GM21737 (cell line): ENCODE data around the gene BAIAP2.

Source experiments
- ATAC-seq: cut with Tn5 transposase; IDR thresholded peaks from one replicate; pipeline ENCODE4 v1.9.1; 2021; ENCODE audit warnings: mild to moderate bottlenecking, moderate library complexity; ENCODE audit not compliant: unreplicated experiment

The BAIAP2 gene

DNA sequence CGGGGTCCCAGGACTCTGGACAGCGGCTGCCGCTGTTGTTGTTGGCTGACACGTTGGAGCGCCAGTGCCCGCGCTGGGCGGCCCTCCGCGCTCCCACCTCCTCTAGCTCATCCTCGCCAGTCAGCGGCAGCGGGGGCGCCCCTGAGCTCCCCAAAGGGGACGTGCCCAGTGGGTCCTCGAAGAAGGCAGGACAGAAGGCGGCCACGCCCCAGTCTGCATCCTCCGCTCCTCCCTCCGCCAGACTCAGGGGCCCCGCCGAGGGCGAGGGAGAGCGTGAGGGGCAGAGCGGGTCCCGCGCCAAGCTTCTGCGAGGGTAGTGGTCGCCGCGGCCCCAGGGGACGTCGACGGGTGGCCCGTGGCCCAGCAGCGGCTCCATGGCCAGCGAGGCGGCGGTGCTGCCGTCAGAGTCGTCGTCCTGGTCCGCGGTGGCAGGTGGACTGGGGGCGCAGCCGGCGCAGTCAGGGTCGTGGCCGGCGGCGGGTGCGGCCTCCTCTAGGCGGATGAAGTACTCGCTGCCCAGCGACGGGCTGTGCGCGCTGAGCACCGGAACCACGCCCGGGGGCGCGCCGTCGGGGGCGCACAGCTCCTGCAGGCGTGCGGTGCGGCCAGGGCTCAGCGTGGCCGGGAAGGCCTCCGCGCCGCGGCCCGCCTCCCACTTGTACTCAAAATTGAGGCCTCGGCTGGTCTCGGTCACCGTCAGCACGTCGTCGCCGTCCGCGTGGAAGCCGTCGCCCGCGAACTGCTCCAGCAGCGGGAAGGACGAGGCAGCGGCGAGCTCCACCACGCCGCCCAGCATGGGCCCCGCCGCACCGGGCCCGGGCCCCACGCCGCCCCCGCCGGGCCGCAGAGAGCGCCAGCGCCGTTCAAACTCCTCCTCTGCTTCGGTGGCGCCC, 87.1 kb downstream of the BAIAP2 start:
- no peak for ATAC-seq

DNA sequence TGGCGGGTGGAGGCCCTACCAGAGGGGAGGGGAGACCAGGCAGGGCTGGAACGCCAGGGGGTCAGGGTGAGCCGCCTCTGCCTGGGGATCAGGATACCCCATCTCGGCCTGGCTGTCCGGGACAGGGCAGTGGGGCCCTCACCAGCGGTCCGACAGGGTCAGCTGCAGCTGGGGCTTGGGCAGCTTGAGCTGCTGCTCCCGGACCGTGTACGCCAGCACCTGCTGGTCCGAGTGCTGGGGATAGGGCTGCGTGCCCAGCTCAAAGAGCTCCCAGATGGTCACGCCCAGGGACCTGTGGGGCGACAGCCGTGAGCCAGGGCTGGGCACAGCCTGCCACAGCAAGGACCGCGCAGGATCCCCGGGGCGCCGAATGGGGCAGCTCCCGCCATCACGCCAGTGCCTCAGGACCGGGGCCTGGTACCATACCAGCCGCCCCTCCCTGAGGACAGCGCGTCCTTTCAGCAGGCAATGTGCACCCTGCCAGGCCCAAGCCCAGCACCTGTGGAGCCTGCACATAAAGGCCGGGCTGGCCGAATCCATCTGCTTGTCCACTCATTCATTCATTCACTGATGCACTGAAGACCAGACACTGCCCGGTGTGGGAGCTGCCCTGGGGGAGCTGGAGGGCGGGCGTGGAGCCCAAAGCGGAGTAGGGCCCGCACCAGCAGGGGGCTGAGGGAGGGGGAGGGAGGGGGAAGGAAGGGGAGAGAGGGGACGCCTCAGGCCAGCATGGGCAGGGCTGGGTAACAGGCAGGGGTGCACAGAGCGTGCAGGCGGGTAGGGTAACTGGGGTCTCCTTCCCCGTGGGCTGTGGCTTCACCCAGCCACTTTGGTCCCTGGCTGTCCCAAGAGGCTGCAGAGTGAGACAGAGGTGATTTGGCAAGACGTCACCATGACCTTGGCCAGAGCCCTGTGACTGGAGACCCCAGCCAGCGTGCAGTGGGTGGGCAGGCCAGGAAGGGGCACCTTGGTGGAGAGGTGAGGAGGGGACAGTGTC, 88.4 kb downstream of the BAIAP2 start:
- ATAC-seq, result no peak

DNA sequence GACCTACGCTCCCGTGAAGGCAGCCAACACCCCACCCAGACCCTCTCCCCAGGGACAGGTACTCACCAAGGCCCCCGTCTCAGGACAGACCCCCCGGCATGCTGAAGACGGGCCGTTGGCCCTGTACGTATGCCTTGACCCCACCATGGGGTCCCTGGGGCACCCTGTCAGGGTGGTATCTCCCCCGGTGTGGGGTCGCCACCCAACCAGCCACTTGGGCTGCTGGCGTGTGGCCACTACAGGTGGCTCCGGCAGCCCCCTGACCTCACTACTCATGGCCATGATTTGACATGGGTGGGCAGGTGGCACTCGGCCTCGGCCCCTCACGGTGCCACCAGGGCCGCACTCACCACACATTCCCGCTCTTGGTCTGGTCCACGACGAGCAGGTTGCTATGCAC, 89.4 kb downstream of the BAIAP2 start:
- ATAC-seq, result no peak

DNA sequence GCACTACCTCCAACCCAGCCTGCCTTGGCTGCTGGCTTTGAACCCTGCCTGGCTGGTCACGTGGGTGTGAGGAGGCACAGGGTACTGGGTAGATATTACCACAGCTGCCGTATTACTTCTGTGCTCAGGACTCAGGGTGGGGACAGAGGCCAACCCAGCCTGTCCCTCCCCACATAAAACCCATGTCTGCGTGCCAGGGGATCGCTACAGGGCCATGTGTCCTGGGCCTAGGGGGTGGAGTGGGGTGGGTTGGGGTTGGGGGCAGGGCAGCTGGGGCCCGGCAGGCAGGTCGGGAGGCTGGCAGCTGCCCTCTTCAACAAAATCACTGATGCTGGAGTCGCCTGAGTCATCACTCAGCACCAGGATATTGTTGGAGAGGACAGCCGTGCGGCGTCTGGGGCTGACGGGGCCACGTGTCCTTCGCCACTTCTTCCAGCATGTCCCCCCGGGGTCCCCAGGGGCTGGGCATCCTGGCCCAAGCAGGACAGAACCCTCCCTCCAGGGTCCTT, 90.7 kb downstream of the BAIAP2 start:
- ATAC-seq, result no peak

DNA sequence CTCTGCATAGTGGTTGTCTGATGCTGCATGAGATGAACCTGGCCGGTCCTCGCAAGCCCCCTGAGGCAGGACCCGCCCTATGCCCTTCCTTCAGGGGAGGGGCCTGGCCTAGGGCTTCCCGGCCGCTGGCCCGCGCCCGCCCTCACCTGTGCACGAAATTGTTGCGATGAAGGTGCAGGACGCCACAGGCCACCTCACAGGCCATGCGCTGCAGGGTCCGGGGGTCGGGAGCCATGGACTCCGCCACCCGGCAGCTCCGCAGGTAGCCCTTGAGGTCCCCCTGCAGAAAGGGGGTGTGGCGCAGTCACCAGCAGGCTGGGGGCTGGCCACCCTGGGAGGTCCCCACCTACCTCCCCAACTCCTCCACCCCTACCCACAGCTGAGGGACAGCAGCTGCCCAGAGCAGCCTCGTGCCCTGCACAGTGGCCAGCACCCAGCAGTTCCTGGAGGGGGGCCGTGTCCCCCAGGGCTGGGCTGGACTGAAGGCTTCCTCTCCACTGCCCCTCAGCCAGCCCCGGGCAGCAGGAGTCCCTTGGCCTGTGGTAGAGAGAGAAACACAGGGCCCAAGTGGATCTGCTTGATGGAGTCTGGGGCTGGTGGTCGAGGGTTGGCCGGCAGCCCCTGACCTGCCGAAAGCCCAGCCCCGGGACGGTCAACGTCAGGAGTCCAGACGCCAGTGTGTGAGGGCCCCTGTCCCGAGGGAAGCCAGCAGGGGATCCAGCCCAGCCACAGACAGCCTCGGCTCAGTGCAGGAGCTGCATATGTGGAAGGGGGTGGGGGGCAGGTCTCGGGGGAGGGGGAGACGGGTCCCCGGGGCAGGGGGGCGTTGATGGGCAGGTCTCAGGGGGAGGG, 91.6 kb downstream of the BAIAP2 start:
- no peak for ATAC-seq

DNA sequence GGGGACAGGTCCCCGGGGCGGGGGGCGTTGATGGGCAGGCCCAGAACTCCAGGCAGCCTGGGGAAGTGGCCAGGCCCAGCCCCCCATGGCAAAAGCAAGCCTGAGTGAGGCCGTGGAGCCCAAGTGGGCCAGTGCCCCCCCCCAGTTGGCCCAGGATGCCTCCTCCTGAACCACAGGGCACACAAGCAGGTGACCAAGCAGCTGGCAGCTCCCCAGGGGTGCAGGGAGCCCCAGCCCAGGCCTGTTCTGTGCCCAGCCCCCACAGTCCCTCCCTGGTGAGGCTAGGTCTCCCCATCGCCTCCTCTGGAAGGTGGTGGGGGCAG, 92.1 kb downstream of the BAIAP2 start:
- ATAC-seq, result no peak

DNA sequence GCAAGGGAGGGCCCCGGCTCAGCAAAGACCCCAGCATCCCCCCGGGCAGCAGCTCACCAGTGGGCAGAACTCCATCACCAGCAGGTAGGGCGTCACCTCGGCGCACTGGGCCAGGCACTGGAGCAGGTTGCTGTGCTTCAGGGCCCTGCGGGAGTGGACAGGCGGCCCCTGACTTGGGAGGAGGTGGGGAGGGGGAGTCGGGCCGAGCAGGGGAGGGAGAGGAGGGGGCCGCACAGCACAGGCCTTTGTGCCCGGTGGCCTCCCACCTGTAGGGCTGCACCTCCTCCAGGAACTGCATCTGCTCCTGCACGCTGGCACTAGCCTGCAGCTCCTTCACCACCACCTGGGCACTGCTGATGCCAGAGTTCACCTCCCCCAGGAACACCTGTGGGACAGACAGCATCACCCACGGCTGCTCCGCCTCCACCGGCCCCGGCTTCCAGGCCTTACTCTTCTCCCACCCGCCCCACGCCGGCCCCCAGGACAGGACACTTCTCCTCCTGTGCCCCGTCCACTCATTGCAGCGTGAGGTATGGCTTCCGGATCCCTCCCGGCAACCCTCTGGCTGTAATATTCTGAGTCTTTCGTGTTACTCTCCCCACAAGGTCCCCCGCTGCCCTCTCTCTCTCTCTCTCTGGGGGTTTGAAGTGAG, 92.7 kb downstream of the BAIAP2 start:
- ATAC-seq, result no peak

DNA sequence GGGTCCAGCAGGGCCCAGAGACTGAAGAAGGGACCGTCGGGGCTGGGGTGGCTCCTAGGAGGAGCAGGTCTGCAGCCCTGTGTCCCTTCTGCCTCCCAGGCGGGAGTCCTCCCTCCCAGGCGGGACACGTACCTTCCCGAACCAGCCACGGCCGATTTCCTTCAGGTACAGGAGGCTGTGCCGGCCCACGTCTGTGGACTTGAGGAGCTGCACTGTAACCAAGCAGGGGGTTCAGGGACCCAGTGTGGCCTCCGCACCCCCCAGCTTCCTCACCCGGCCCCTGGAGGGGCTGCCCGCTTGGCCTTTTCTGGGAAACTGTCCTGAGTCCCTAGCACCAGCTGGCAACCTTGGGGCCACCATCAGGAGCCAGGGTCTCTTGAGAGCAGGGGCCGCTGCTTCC, 93.4 kb downstream of the BAIAP2 start:
- ATAC-seq, result no peak

DNA sequence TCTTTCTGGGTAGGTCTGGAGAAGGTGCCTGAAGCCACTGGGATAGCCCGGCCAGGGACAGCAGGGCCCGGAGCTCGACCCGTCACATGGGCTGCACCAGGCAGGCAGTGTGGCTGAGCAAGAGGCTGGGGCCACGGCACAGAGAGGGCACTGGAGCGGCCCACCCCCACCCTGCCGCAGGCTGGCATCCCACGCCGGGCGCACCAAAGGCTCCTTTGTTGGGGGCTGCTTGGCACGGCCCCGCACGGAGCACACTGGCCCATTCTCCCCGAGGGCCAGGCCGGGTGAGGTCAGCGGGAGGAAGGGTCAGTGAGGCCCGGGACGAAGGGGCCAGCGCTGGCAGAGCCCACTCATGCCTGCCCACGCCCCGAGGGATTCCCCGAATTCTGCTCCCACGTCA, 93.8 kb downstream of the BAIAP2 start:
- no peak for ATAC-seq

DNA sequence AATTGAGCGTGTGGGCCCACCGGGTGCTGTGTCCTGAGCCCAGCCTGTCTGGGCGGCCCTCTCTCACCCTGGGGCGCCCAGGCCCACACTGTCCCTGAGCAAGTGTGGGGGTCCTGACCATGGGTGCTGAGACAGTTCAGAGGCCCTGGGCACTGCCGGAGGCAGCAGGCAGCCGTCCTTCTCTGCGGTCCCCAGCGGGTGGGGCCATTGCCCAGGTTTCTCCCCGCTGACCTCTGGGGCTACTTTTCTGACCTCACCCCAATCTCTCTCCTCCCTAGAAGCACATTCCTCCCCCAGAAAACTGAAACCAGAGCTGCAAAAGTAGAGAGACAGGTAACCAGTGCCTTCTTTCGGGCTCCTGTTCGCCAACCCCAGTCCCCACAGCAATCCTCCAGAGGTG, 94.3 kb downstream of the BAIAP2 start:
- ATAC-seq, result no peak

DNA sequence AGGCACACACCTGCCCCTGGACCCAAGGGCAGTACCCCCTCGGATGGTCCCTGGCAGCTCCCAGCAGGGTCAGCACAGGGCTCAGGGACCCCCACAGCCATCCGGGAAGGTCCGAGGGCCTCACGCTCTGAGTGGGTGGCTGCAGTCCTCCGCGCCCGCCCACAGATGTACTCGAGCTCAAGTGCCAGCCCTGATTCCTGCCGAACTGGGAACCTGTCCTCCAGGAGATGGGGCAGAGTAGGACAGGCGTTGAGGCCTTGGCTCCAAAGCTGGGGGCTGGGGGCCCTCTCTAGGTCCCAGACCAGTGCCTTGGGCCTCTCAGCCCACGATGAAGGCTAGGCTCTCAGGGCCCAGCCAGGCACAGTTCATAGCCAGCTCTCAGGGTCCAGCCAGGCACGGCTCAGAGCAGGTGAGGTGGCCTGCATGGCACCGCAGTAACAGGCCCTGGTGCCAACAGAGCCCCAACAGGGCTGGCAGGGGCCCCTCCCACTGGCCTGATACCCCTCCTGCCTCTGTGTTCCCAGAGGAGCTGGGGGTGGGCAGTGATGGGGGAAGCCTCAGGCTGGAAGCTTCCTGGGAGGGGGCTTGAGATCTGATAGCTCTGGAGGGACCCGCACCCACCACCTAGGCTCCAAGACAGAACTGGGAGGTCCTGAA, 94.9 kb downstream of the BAIAP2 start:
- no peak for ATAC-seq

DNA sequence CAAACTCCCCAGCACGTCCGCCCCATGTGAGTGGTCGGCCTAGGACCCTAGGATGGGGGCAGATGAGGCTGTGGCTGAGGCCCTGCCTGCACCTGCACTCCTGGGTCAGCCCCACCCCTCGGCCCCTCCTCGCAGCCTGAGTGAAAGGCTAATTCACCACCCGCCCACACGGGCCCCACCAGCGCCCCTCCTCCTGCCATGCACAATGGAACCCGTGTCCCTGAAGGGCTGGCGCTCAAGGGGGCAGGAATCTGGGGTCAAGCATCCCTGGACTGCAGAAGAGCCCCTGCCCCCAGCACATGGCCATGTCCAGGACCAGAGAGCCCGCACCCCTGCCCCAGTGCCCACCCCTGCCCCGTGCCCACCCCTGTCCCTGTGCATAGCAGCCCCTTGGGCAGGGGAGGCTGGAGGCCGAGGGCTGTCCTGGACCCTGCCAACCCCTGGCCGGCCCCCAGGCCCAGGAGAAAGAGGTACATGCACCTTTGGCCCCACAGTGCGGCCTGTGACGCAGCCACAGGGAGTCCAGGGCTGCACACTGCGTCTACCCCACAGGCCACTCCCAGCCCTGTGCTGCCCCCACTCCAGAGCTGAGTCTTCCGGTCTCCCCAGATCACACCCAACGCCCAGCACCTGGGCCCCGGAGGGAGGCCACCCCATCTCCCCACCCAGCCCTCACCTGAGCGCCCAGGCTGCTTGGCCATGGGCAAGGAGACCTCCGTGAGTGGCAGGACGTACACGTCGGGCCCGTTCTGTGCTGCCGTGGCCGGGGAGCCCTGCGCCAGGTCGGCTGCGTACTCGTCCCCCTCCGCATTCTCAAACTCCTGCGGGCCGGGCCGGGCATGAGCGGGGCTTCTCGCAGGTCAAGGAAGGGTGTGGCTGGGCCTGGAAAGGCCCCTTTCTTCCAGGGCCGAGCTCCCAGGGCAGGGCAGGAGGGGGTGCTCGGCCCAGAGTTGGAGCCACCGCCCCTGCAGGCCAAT, 95.7 kb downstream of the BAIAP2 start:
- no peak for ATAC-seq

DNA sequence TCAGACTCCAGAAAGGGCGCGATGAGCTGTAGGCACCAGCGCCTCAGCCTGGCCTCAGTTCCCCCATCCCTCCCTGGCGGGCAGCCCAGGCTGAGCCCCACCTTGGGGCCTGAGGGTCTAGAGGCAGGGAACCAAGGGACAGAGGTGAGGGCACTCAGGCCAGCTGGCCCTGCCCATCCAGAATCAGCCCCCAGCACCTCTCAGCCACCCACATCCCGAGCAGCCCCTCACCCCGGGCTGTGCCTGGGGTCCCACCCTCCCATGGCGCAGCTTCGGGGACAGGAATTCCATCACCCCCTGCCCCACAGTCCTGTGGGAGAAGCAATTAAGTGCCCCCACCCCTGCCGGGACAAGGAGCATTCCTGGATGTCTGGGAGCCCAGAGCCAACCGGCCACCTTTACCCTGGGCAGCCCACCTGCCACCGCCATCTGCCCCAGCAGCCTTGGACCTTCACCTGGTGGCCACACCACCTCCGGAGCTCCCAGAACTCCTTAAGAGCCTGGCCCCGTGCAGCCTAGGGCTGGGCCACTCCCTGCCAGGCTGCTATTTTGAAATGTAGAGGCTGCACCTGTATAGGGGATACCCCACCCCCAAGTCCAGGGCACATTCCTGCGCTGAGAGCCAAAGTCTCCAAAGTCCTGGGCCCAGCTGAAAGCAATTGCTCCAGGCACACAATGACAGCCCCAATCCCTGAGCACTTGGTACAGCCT, 96.7 kb downstream of the BAIAP2 start:
- ATAC-seq, result no peak

DNA sequence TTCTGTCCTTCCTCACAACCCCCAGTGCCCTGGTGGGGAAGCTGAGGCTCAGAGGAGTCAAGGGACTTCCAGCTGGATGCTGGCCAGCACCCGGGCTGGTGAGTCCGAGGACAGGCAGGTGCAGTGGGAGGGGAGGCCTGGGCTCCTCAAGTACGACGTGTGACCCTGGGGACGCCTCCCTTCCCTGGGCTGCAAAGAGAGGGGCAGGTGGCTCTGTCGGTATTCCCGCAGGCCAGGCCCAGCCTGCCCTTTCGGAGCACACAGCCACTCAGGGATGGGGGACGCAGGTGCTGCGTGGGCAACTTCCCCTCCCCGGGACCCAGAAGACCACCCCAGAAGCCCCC, 97.2 kb downstream of the BAIAP2 start:
- no peak for ATAC-seq

DNA sequence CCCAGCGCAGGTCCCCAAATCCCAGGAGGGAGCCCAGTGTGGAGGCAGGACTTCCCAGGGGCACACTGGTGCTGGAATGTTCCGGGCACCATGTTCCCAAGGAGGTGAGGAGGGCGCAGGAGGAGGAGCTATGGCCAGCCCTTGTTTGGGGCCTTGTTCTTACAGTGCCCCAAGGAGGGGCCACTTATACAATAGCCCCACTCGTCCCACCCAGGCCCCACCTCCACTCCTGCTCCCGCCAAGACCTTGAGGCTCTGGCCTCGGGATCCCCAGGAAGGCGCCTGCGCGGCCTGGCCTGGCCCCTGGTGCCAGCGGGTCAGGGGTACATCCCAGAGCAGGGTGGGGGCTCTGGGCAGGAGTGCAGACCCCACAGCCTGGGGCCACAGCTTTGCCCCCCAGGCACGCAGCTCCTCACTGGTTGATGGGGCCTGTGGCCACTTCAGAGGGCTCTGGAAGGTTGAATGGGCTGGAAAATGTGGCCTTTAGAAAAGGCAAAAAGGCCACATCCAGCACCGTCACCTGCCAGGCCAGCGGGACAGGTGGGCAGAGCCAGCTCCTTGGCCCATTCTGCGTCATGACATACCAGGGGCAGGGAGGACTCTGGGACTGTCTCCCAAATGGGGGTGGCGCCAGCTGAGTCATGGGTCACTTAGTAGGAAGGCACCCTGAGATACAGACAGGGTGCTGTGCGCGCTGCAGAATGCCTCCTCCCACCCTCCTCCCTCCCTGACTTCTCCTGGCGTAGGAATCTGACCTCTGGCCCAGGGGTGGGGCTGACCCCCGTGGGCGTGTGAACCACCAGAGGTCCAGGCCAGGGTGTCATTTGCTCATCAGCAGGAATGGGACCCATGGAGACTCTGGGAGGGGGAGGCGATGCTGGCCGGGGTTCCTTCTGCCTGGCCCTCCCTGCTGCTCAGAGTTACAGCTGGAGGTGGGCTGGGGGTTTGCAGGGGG, 98.1 kb downstream of the BAIAP2 start:
- ATAC-seq, result no peak

DNA sequence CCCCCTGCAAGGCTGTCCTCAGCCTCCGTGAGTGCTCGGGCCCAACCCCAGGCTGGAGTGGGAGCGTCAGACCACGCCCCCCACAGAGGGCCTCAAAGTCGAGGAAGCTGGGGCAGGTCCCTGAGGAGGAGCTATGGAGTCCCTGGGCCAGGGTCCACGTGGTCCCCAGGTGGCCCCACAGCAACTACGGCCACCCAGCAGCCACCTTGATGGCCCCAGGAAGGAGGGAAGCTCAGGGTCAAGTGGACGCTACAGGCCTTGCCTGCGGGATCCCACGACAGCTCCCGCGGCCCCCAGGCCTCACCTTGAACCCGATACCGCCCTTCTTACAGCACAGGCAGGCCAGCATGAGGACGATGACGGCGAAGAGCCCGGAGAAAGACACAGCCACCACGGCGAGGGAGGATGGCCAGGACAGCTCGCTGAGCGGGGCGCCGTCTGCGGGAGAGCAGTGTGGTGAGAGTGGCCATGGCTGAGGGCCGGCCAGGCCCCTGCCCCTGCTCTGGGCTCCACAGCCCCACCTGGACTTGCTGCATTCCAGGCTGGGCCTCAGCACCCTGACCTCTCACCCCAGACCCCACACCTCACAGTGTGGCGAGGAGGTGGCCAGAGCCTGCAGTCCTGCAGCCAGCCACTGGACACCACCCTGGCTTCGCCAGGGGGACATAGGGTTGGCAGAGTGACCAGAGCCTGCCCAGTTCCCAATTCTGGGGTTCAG, 99.3 kb downstream of the BAIAP2 start:
- no peak for ATAC-seq
